G401 (cell line): Measurements from ENCODE around the gene DOK5. TPM values are rescaled to one million over a fixed set of nuclear protein-coding genes. Genes with fewer than 3 reads are reported as not detected.

Experiments
- DNase-seq: peaks from one replicate; pipeline ENCODE4 v3.0.0-alpha.2; 2015; ENCODE audit warnings: low spot score
- in situ Hi-C: cut with HindIII; loops from 2 replicates; pipeline ENCODE4 v1.10.0; 2016; ENCODE audit warnings: low sequenced_read_pairs, mixed read lengths
- total RNA-seq: library from RNA; depleted of rRNA; stranded (reverse); fragments of >200 nt; shearing (Covaris generic); gene quantifications from 2 replicates; pipeline ENCODE4 v1.2.3, GENCODE V29; 2014

DOK5 gene
- total RNA-seq, 1 experiment from 2014 or later = not detected

GRCh38 chr20:54589402-54590030 is 114.1 kb downstream of the DOK5 start:
- in situ Hi-C loops = no loop called here
- no peak for DNase-seq

- DNase-seq = no peak
- in situ Hi-C loops = no loop called here
Measured at GRCh38 chr20:54590856-54591255, 115.5 kb downstream of the DOK5 start.

GRCh38 chr20:54596651-54597050 is 121.3 kb downstream of the DOK5 start:
- DNase-seq = no peak
- in situ Hi-C loops = no loop called here

GRCh38 chr20:54598352-54598751 is 123.0 kb downstream of the DOK5 start:
- in situ Hi-C loops = no loop called here

GRCh38 chr20:54600634-54601033 is 125.2 kb downstream of the DOK5 start:
- no peak for DNase-seq
- in situ Hi-C loops = no loop called here

More at GRCh38 chr20:54598352-54598751, 123.0 kb downstream of the DOK5 start:
- DNase-seq = peak; percentile 19

- in situ Hi-C loops = no loop called here
- DNase-seq = no peak
Measured at GRCh38 chr20:54601831-54602515, 126.6 kb downstream of the DOK5 start.

- in situ Hi-C loops = no loop called here
Measured at GRCh38 chr20:54605319-54605718, 129.9 kb downstream of the DOK5 start.

GRCh38 chr20:54606380-54606779 is 131.0 kb downstream of the DOK5 start:
- in situ Hi-C loops = no loop called here
- no peak for DNase-seq

More at GRCh38 chr20:54605319-54605718, 129.9 kb downstream of the DOK5 start:
- DNase-seq = no peak

- in situ Hi-C loops = no loop called here
- DNase-seq = no peak
Measured at GRCh38 chr20:54608039-54608745, 132.8 kb downstream of the DOK5 start.

GRCh38 chr20:54608943-54609342 is 133.6 kb downstream of the DOK5 start:
- in situ Hi-C loops = no loop called here

GRCh38 chr20:54611708-54612412 is 136.5 kb downstream of the DOK5 start:
- in situ Hi-C loops = no loop called here
- no peak for DNase-seq

More at GRCh38 chr20:54608943-54609342, 133.6 kb downstream of the DOK5 start:
- DNase-seq = no peak

GRCh38 chr20:54618412-54618811 is 143.0 kb downstream of the DOK5 start:
- DNase-seq = no peak
- in situ Hi-C loops = no loop called here

GRCh38 chr20:54619181-54619580 is 143.8 kb downstream of the DOK5 start:
- DNase-seq = no peak
- in situ Hi-C loops = no loop called here

GRCh38 chr20:54619682-54620081 is 144.3 kb downstream of the DOK5 start:
- in situ Hi-C loops = no loop called here
- DNase-seq = no peak

GRCh38 chr20:54620611-54621010 is 145.2 kb downstream of the DOK5 start:
- in situ Hi-C loops = no loop called here
- no peak for DNase-seq

GRCh38 chr20:54622333-54623295 is 147.2 kb downstream of the DOK5 start:
- no peak for DNase-seq
- in situ Hi-C loops = no loop called here

- no peak for DNase-seq
- in situ Hi-C loops = no loop called here
Measured at GRCh38 chr20:54623991-54624569, 148.7 kb downstream of the DOK5 start.

GRCh38 chr20:54624706-54625390 is 149.5 kb downstream of the DOK5 start:
- in situ Hi-C loops = no loop called here
- peak; percentile 26 for DNase-seq
